BE2C (cell line): ENCODE measurements around the gene CHRND.

ENCODE experiments used
- DNase-seq: peaks from one replicate; pipeline ENCODE4 v3.0.0-alpha.2; 2020
- H3K27me3 ChIP-seq: fragments of 250-450 bp; sonication (Bioruptor Pico); 2 replicates; pipeline ENCODE4 v1.5.1; 2020; ENCODE audit warnings: mild to moderate bottlenecking
- H3K36me3 ChIP-seq: fragments of 250-450 bp; sonication (Bioruptor Pico); 2 replicates; pipeline ENCODE4 v1.5.1; 2020; ENCODE audit warnings: mild to moderate bottlenecking
- H3K4me1 ChIP-seq: fragments of 250-450 bp; sonication (Bioruptor Pico); 2 replicates; pipeline ENCODE4 v1.5.1; 2020
- H3K4me3 ChIP-seq: 2 replicates; pipeline ENCODE4 v1.5.1; 2011; ENCODE audit warnings: low read depth, low read length
- H3K9me3 ChIP-seq: fragments of 250-450 bp; sonication (Bioruptor Pico); 2 replicates; pipeline ENCODE4 v1.5.1; 2020
- TF ChIP-seq, protein P1 (sequence below): IDR thresholded peaks from 2 replicates; pipeline ENCODE4 v1.5.1; 2012; ENCODE audit warnings: mild to moderate bottlenecking, low read depth, low read length

The CHRND gene

DNA sequence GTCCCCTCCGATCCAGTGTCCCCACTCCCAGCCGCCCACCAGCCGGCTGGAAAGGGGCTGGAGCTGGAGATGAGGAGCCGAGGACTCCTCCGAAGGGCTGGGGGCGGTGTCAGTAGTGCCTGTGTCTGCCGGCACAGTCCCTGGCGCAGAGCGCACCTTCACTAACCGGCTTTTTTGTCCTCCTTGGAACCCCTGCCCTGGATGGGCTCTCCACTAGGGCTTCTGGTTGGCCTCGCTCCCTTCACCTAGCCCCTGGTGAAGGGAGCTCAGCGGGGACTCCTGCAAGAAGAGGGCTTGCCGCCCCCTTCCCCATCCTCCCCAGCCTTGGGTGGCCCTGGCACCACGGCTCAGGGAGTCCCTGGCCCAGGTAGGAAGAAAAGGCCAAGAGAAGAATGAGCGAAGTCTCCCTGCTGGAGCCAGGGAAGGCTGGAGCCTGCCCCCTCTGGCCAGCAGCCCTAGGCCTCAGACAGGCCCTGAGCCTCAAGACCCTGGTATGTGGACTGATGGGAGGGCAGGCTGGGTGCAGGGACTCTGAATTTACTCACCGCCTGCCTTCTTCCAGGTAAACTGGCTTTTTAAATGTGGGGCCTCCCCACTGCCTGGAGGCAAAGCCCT, 37.8 kb upstream of the CHRND start:
- Histone ChIP-seq H3K27me3 (peaks cover 51% of the 10 kb centered on the region), H3K4me3 (no peak overlapping the region), H3K36me3 (no peaks in the 10 kb centered on the region), H3K4me1 (no peaks in the 10 kb centered on the region), H3K9me3 (no peaks in the 10 kb centered on the region)
- DNase-seq = no peak
- TF ChIP-seq, protein P1, sequence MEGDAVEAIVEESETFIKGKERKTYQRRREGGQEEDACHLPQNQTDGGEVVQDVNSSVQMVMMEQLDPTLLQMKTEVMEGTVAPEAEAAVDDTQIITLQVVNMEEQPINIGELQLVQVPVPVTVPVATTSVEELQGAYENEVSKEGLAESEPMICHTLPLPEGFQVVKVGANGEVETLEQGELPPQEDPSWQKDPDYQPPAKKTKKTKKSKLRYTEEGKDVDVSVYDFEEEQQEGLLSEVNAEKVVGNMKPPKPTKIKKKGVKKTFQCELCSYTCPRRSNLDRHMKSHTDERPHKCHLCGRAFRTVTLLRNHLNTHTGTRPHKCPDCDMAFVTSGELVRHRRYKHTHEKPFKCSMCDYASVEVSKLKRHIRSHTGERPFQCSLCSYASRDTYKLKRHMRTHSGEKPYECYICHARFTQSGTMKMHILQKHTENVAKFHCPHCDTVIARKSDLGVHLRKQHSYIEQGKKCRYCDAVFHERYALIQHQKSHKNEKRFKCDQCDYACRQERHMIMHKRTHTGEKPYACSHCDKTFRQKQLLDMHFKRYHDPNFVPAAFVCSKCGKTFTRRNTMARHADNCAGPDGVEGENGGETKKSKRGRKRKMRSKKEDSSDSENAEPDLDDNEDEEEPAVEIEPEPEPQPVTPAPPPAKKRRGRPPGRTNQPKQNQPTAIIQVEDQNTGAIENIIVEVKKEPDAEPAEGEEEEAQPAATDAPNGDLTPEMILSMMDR = no peak

DNA sequence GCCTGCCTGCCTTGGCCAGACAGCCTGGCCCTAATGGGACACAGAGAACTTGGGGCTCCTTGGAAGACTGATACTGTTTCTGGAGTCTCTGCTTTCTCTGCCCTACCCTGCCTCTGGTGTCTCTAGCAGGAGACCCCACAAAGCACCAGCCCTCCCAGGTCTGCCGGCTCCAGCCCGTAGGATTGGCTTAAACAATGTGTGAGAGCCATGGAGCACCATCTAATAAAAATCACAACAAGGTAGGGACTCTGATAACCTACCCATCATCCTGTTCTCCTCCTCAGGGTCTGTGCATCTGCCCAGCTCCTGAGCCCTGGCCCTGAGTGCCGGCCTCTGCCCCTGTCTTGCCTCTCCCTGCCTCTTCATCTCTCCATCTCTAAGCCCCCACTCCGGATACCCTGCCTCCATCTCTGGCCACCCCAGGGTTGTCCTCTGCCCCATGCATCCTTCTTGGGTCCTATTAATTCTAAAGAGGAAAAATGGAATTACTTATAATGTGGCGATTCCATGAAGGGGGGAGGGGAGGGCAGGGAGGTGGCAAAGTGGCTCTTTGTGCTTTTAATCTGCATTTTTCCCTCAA, 37.1 kb upstream of the CHRND start:
- Histone ChIP-seq H3K27me3 (peaks cover 51% of the 10 kb centered on the region), H3K9me3 (no peaks in the 10 kb centered on the region), H3K36me3 (no peaks in the 10 kb centered on the region), H3K4me3 (no peak overlapping the region), H3K4me1 (no peaks in the 10 kb centered on the region)
- DNase-seq = no peak
- TF ChIP-seq, protein P1 = no peak

DNA sequence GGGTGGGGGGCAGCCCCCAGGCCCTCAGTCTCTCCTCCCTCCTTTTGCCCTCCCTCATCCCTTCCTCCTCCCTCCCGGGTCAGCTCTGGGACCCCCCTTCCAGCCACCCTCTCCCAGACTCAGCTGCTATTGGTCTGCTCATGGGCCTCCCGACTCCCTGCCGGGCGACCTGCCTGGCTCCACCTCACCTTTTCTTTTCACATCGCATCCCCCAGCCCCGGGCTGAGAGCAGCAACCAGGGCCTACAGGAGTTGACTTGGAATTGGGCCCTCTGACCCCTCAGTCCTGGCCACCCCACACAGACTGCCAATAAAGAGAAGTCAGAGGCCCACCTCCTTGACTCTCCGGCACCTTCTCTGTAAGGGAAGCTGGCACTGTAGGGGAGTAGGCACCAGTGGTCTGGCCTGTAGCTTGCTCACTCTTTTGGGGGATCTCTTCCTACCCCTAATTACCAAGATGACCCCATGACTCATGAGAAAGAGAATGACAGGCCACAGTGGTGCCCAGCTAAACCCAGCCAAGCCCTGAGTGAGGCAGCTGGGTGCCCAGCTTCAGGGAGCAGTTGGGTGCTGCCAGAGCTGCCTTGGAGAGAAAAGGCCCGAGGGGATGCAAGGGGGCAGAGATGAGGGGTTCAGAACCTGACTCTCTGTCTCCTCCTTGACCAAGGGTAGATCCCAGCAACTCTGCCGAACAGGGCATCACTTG, 36.3 kb upstream of the CHRND start:
- H3K4me1 ChIP-seq = no peaks in the 10 kb centered on the region
- H3K27me3 ChIP-seq = peaks cover 43% of the 10 kb centered on the region
- no peaks in the 10 kb centered on the region for H3K9me3 ChIP-seq
- H3K4me3 ChIP-seq = no peak overlapping the region
- TF ChIP-seq, protein P1 = no peak
- H3K36me3 ChIP-seq = no peaks in the 10 kb centered on the region
- no peak for DNase-seq

DNA sequence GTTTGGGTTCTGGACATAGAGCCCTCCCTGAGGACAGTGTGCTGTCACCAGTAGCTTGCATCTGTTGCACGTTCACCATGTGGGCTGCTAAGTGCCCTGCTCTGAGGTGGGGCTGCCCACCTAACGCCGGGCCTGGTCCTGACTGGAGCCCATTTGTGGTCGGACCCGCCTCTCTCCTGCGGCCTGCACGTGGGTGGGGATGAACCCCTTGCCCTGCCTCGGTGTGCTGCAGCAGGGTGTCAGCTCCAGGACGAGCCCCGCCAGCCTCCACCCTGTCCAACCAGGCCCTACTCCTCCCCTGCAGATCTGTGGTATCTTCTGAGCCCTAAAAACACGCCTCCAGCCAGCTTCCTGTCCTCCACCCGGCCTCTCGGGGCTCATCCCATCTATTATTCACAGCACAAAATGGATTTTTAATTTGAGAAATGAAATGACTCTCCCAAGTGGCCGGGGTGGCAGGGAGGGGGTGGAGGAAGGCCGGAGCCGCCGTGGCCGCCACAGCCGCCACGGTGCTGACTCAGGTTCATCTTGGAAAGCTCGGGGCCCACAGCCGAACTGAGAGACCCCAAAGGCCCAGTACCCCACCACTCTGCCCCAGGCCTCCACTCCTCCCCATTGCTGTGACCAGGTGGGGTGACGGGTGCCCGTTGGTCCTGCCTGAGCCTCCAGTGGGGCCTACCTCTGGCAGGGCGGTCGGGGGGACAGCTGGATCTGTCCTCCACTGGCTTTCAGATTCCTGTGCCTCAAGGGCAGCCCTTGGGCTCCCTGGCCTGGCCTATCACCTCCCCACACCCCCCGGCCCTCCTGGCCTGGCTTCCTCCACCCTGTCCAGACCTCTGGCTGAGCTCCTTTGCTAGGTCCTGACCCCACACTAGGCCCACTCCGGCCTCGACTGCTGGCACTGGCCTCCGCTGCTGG, 35.5 kb upstream of the CHRND start:
- no peaks in the 10 kb centered on the region for H3K9me3 ChIP-seq
- peak; percentile 4 for DNase-seq
- H3K27me3 ChIP-seq = peaks cover 35% of the 10 kb centered on the region
- TF ChIP-seq, protein P1 = no peak
- no peaks in the 10 kb centered on the region for H3K36me3 ChIP-seq
- no peak overlapping the region for H3K4me3 ChIP-seq
- H3K4me1 ChIP-seq = no peaks in the 10 kb centered on the region

DNA sequence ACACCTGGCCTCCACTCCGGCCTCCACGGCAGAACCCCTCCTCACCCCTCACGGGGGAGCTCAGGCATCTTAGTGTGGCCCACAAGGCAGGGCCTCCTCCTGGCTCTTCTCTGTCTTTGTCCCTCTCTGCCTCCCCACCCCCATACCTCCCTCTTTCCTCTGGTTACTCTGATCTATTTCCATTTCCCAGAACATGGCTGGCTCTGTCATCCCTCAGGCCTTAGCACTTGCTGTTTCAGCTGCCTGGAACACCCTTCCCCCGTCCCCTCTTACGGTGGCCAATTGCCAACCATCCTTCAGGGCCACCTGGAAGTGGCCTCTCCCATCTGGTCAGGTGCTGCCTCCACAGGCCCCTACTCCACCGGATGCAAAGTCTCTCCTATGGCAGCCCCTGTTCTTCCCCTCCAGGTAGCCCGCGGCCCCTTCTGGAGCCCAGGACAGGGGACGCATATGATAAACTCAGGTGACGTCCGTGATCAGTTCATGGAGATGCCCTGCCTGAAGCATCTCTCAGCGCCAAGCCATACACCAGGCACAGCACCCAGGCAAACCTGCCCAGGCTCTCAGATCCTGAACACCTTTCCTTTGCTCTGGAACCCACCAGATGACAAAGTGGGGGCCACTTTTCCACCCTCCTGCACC, 34.7 kb upstream of the CHRND start:
- Histone ChIP-seq H3K9me3 (no peaks in the 10 kb centered on the region), H3K4me1 (no peaks in the 10 kb centered on the region), H3K4me3 (no peak overlapping the region), H3K36me3 (no peaks in the 10 kb centered on the region), H3K27me3 (peaks cover 27% of the 10 kb centered on the region)
- peak; percentile 8 for DNase-seq
- TF ChIP-seq, protein P1 = no peak
